Endothelial cell (in vitro differentiated cells): ENCODE results near the gene GPS1. TPM values are rescaled to one million over a fixed set of nuclear protein-coding genes. Genes with fewer than 3 reads are reported as not detected.

Source experiments
- DNase-seq: peaks from one replicate; pipeline ENCODE4 v3.0.0; 2021; ENCODE audit warnings: low spot score
- H3K27ac Mint-ChIP-seq: one replicate; pipeline ENCODE4 v1.8.0; 2021; ENCODE audit warnings: mixed read lengths, inconsistent platforms; ENCODE audit not compliant: unreplicated experiment
- H3K27me3 Mint-ChIP-seq: one replicate; pipeline ENCODE4 v1.8.0; 2021; ENCODE audit warnings: mild to moderate bottlenecking, moderate library complexity, mixed read lengths, inconsistent platforms; ENCODE audit not compliant: unreplicated experiment
- H3K36me3 Mint-ChIP-seq: one replicate; pipeline ENCODE4 v1.8.0; 2021; ENCODE audit warnings: mild to moderate bottlenecking, low read depth, mixed read lengths, inconsistent platforms; ENCODE audit not compliant: unreplicated experiment
- H3K4me1 Mint-ChIP-seq: one replicate; pipeline ENCODE4 v1.8.0; 2021; ENCODE audit warnings: mild to moderate bottlenecking, mixed read lengths, inconsistent platforms; ENCODE audit not compliant: unreplicated experiment
- H3K4me3 Mint-ChIP-seq: one replicate; pipeline ENCODE4 v1.8.0; 2021; ENCODE audit warnings: mild to moderate bottlenecking, mixed read lengths, inconsistent platforms; ENCODE audit not compliant: unreplicated experiment
- H3K9me3 Mint-ChIP-seq: one replicate; pipeline ENCODE4 v1.8.0; 2021; ENCODE audit warnings: mixed read lengths, inconsistent platforms; ENCODE audit not compliant: unreplicated experiment
- total RNA-seq: library from RNA; stranded (reverse); fragmentation: NEBNext Ultra II Directional; extraction: Animal tissue kit (Norgen Biotek cat#: 25700); gene quantifications from one replicate; pipeline ENCODE4 v1.2.1, GENCODE V29; 2021; ENCODE audit not compliant: unreplicated experiment
- TF ChIP-seq, protein P1 (sequence below): fragments of 200-600 bp; sonication (generic); IDR thresholded peaks from one replicate; pipeline ENCODE4 v1.5.0; 2021; ENCODE audit warnings: antibody characterized with exemption; ENCODE audit not compliant: unreplicated experiment

The GPS1 gene
- total RNA-seq, 1 donor from 2014 or later = 80.0 TPM

DNA sequence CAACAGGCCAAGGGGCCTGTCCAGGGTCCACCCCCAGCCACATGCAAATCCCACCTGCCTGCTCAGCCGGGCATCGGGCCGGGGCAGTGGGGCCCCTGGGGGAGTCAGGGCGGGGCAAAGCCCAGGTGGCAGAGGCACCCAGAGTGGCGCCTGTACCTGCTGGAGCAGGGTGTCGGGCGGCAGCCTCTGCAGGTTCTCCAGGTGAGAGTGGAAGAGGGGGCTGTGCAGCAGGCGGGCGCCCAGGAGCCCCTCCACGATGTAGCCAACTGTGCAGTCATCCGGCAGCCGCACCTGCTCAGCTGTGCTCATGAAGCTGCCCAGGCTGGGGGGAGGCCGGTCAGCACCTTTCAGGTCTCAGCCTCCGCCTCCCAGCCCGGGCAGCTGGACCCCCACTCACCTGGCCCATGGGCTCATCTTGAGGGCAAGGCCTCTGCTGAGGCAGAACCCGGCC, 2.2 kb upstream of the GPS1 start:
- no peak for DNase-seq
- Mint-ChIP-seq H3K27ac (no peak overlapping the region), H3K4me1 (no peaks in the 10 kb centered on the region), H3K27me3 (peaks cover 10% of the 10 kb centered on the region), H3K9me3 (no peaks in the 10 kb centered on the region), H3K4me3 (no peak overlapping the region), H3K36me3 (peaks cover 8% of the 10 kb centered on the region)
- TF ChIP-seq, protein P1, sequence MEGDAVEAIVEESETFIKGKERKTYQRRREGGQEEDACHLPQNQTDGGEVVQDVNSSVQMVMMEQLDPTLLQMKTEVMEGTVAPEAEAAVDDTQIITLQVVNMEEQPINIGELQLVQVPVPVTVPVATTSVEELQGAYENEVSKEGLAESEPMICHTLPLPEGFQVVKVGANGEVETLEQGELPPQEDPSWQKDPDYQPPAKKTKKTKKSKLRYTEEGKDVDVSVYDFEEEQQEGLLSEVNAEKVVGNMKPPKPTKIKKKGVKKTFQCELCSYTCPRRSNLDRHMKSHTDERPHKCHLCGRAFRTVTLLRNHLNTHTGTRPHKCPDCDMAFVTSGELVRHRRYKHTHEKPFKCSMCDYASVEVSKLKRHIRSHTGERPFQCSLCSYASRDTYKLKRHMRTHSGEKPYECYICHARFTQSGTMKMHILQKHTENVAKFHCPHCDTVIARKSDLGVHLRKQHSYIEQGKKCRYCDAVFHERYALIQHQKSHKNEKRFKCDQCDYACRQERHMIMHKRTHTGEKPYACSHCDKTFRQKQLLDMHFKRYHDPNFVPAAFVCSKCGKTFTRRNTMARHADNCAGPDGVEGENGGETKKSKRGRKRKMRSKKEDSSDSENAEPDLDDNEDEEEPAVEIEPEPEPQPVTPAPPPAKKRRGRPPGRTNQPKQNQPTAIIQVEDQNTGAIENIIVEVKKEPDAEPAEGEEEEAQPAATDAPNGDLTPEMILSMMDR = no peak

GRCh38 chr17:82050152-82050760, 1.4 kb upstream of the GPS1 start:
- no peak for DNase-seq
- Mint-ChIP-seq H3K4me1 (no peaks in the 10 kb centered on the region), H3K9me3 (no peaks in the 10 kb centered on the region), H3K27ac (no peak overlapping the region), H3K36me3 (peaks cover 8% of the 10 kb centered on the region), H3K27me3 (peaks cover 10% of the 10 kb centered on the region), H3K4me3 (peak overlapping the region; percentile 88)
- TF ChIP-seq, protein P1 = no peak

- Mint-ChIP-seq H3K9me3 (no peaks in the 10 kb centered on the region), H3K4me1 (no peaks in the 10 kb centered on the region), H3K27ac (no peak overlapping the region), H3K36me3 (peaks cover 8% of the 10 kb centered on the region), H3K27me3 (peaks cover 10% of the 10 kb centered on the region), H3K4me3 (peak overlapping the region; percentile 88)
- no peak for DNase-seq
- TF ChIP-seq, protein P1 = no peak
Measured at GRCh38 chr17:82050761-82051641, 697 bp upstream of the GPS1 start.

DNA sequence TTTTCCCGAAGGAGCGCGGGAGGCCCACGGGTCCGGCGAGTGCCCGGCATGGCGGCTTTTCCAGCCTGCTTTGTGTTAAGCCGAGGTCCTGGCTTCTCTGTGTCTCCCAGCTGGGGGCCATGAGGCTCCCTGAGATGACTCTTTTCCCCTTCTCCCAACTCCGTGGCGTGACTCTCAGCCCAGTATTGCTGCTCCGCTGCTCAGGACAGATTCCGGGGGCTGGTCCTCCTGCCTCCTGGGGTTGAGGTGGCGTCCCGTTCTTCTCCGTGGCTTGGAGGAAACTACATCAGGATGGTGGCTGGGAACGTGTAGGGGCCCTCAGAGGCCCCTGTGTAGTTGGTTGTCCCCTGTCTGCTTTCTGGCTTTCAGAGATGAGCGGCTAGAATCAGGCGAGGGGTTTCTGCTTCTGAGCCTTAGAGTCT, 951 bp downstream of the GPS1 start:
- Mint-ChIP-seq H3K36me3 (peaks cover 2% of the 10 kb centered on the region), H3K9me3 (no peaks in the 10 kb centered on the region), H3K4me1 (no peaks in the 10 kb centered on the region), H3K27me3 (peaks cover 9% of the 10 kb centered on the region), H3K4me3 (peak overlapping the region; percentile 85), H3K27ac (no peak overlapping the region)
- DNase-seq = no peak
- TF ChIP-seq, protein P1 = no peak

DNA sequence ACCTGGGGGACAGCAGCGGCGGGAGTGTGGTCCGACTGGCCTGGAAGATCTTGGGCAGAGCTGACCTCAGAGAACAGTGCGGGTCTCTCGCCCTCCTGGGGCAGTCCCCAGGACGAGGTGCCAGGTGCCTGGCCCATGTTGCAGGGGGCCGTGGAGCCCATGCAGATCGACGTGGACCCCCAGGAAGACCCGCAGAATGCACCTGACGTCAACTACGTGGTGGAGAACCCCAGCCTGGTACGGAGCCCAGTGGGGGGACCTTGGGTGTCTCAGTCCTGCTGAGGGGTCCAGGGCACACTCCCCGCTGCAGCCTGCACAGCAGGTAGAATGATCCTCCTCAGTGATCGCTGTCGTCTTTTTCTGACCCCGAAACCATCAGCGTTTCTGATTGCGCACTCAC, 1.4 kb downstream of the GPS1 start:
- peak overlapping the region; percentile 85 for H3K4me3 Mint-ChIP-seq
- no peaks in the 10 kb centered on the region for H3K9me3 Mint-ChIP-seq
- TF ChIP-seq, protein P1 = no peak
- H3K36me3 Mint-ChIP-seq = no peaks in the 10 kb centered on the region
- H3K4me1 Mint-ChIP-seq = no peaks in the 10 kb centered on the region
- no peak overlapping the region for H3K27ac Mint-ChIP-seq
- H3K27me3 Mint-ChIP-seq = peaks cover 11% of the 10 kb centered on the region
- DNase-seq = no peak
